ENCODE measurements around the gene FEM1A.
A peak's percentile ranks its signal among the peaks of the same experiment; 100 is the strongest.
"Not testable (repeated sequence)": the region's sequence is repeated elsewhere in the genome, so short reads cannot be mapped to it uniquely, and the experiment has no call there.

The FEM1A gene

DNA sequence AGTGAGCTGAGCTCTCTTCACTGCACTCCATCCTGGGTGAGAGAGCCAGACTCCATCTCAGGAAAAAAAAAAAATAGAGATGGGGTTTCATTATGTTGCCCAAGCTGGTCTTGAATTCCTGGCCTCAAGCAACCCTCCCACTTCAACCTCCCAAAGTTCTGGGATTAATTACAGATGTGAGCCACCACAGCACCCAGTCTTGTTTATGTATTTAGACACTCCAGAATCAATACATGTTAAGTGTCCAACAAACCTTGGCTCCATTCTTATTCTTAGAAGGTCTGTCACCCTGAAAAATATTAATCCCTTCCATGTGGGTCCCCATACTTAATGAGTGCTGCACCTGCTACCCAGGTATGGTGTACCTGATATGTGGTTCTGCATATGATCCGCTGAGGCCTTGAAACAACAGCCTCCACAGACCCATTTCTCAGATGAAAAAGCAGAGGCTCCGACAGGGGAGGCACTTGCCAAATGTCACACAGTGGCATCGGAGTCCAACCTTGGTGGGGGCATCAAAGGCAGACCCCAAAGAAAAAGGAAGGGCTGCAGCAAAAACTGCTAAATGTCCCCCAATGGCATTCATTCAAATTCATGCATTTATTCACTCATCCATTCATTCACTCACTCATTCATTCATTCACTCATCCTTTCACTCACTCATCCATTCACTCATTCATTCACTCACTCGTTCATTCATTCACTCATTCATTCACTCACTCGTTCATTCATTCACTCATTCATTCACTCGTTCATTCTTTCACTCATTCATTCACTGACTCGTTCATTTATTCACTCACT is 23.3 kb downstream of the FEM1A start:
- DNase-seq: no peak

DNA sequence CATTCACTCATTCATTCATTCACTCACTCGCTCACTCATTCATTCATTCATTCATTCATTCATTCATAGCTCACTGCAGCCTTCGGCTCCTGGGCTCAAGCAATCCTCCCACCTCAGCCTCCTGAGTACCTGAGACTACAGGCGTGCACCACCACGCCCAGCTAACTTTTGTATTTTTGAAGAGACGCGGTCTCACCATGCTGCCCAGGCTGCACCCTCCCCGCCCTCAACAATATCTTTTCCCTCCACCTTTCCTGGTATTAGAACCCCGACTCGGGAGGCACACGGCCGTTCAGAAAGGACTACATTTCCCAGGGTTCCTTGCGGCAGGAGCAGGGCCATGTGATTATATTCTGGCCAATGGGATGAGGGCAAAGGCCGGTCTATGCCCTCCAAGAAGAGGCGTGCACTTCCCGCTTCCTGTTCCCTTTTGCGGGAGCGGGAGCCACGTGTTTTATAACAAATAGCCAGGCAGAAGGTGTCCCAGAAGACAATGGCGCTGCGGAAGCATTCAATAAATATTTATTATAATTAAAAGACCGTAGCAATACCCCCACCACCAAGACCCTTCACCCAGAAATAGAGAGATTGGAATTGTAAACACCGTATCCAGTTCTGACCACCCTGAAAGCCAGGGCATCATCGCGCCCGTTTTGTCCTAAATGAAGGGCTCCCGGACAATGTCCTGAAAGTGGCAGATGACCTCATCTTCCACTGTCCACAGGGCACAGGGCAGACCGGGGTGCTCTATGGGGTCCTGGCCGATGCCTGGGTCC is 24.1 kb downstream of the FEM1A start:
- DNase-seq: peak; percentile 83

DNA sequence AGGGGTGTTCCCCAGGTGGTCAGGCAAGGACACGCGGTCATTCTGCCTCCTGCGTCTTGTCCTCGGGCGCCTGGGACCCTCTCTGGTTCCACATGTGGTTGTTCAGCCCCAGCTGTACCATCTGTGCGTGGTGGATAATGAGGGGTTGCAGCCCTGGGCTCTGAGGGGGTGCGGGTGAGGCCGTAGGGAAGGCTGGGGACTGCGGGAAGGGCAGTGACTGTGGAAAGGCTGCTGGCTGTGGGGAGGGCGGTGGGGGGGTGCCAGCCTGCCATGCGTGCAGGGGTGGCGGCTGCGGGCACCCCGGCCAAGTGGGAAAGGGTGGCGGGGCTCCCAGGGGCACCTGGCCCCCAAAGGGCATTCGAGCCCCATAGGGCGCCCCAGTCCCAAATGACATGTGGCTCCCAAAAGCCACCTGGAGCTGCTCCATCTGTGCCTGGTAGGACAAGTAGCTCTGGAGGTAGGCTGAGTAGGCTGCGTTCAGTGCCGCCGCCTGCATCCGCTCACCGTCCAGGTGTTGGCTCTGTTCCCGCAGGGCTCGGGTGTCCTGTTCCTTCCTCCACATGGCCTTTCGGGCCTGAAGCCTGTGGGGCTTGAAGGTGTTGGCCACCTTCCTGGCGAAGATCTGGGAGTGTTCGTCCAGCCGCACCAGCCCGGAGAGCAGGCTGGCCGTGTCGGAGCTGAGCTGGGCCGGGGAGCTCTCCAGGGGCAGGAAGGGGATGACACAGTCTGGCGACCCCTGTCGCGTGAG is 24.8 kb downstream of the FEM1A start:
- DNase-seq: no peak

DNA sequence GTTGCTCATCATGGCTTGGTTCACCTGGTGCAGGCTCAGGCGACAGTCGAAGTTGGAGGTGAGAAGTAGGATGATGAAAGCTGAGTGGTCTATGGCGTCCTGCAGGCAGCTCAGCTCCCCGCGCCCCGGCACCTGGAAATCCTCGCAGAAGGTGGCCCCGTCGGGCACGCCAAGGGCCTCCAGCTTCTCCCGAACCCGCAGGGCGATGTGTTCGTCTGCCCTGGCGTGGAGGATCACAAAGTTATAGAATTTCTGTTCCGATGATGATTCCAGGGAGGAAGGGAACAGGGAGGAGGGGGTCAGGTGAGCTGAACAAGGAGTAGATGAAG is 25.4 kb downstream of the FEM1A start:
- DNase-seq: no peak

DNA sequence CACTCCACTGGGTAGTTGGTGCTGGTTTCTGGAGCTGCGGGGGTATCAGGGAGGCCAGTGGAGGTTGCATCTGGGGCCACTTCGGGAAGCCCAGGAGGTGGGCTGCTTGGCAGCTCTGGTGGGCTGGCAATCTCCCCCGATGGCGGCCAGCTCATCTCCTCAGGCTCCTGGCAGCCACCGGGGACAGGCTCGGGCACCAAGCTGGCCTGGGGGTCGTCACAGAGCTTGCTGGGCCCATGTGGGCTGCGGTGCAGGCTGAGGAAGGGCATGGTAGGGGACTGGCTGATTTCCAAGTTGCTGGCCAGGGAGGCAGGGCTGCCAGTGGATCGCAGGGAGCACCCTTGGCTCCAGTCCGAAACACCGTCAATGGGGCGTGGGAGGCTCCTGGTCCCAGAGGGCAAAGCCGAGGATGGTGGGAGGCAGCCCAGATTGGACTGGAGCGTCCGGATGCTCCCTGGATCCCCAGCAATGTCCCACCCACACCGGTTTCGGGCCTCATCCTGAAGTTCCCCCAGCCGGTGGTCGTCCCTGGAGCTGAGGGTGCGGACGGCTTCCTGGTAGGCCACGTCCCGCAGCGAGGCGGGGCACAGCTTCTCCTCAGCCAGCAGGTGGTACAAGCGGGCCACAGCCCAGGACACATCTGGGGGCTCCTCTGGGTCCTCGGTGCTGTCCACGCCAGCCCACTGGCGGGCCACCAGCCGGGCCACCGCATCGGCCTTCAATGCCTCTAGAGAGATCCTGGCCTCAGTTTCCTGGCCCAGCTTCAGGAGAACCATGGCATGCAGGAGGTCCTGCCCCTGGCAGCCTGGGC is 26.1 kb downstream of the FEM1A start:
- DNase-seq: no peak

DNA sequence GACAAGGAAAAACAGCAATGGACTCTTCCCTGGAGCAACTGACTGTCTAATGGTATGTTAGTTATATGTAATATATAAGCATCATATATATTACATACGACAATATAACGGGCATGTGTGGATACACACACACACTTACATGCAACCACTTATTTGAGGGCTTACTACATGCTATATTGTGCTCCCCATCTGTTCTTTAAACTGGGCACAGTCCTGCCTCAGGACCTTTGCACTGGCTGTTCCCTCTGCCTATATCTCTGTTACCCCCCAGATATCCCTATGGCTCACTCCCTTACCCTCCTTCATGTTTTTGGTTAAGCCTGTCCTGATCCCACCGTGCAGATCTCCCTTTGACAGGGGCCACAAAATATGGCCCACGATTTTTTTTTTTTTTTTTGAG is 29.7 kb downstream of the FEM1A start:
- DNase-seq: no peak

DNA sequence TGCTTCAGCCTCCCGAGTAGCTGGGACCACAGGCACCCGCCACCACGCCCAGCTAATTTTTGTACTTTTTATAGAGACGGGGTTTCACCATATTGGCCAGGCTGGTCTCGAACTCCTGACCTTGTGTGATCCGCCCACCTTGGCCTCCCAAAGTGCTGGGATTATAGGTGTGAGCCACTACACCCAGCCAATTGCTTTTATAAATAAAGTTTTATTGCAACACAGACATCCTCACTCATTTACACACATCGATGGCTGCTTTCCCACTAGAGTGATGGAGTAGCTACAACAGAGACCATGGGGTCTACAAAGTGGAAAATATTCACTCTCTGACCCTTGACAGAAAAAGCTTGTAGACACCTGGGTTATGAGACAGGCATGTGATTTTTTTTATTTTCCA is 30.8 kb downstream of the FEM1A start:
- DNase-seq: not testable (repeated sequence)

DNA sequence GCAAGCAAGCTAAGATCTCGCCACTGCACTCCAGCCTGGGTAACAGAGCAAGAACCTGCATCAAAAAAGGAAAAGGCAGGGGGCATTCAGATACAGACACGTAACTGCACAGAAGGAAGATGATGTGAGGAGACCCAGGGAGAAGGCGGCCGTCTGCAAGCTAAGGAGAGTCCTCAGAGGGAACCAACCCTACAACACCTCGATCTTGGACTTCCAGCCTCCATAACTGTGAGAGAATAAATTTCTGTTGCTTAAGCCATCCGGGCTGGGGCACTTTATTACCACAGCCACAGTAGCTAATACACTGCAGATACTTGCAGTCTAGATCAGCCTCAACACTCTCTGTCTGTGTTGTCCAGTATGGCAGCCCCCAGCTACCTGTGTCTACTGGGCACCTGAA is 32.0 kb downstream of the FEM1A start:
- DNase-seq: no peak

DNA sequence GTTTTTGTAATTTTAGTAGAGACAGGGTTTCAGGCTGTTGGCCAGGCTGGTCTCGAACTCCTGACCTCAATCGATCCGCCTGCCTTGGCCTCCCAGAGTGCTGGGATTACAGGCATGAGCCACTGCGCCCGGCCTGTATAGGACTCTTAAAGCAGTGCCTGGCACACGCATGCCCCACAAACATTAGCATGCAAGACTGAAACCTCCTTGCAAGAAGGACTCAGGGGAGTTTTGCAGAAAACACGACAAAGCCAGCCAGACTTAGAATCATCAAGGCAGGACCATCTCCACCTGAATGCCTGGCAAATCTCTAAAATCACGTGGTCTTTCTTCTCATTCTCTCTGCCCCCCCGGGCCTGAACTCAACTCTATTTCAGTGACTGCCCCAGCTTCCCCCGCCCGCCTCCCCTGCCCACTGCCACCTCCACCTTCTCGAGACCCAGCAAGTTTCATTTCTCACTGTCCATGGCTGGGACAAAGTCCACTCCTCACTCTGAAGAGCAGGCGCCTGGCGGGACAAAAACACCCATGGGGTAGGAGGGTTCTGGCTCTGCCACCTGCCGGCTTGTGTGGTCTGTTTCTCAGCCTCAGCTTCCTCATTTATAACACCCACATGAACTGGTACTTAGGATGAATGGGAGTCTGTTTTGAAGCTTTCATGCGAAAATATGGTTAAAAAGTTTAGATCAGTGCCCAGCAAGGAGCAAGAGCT is 37.6 kb downstream of the FEM1A start:
- peak; percentile 26 for DNase-seq

DNA sequence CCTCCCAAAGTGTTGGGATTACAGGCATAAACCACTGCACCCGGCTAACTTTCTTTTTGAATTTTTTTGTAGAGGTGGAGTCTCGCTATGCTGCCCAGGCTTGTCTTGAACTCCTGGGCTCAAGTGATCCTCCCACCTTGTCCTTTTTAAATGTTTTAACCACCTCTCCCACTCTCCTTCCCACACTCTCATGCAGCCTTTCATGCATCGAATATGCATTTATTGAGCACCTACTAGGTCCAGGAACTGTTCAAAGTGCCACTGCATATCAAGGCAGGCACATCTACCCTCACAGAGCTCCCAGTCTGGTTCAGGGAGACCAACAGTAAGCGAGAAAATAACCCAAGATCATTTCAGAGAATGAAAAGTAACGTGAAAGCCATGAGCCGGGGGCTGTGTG is 38.8 kb downstream of the FEM1A start:
- no peak for DNase-seq

DNA sequence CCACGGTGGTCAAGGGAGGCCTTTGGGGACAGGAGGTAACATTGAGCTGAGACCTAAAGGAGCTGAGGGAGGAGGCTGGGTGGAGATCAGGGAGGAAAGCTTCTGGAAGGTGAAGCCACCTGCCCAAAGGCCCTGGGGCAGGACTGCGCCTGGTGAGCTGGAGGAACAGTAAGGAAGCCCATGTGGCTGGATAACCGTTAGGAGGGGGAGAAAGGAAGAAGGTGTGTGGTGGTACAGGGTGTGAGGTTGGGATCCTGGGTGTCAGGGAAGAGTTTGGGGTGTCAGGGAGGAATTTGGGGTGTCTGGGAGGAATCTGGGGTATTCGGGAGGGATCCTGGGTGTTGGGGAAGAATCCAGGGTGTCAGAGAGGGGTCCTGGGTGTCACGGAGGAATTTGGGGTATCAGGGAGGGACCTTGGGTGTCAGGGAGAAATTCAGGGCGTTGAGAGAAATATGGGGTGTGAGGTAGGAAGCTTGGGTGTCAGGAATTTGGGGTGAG is 39.3 kb downstream of the FEM1A start:
- DNase-seq: no peak

DNA sequence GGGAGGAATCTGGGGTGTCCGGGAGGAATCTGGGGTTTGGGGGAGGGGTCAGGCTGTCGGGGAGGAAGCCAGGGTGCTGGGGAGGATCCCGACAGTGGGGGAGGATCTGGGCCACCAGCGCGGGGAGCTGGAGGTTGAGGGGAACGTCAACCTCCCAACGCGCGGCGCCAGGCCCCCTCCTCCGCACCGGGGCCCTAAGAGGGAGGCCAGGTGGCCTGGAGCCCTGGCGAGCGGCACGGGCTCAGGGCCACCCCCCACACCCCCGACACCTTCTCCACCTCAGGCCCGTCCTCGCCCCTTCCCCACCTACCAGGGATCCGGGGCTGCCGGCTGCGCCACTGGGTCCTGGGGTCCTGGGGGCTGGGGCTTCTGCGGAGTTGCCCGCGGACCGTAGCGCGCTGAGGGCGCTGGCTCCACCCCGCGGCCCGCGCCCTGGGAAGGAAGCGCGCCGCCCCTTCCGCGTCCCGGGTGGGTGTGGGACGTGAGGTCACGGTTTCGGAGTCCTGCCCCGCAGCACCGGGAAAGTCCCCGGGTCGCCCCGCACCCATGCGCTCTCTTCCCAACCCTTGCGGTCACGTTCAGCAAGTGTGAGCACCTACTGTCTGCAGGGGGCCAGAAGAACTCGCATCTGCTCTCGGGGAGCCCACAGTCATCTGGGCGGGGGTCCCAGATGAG is 39.9 kb downstream of the FEM1A start, which contains the start of gene TICAM1:
Gene TICAM1 (minus strand): TSS at position 409 of the 675 bp plus-strand sequence. CDS start 13,335 bp downstream, outside the sequence.
- peak; percentile 90 for DNase-seq

DNA sequence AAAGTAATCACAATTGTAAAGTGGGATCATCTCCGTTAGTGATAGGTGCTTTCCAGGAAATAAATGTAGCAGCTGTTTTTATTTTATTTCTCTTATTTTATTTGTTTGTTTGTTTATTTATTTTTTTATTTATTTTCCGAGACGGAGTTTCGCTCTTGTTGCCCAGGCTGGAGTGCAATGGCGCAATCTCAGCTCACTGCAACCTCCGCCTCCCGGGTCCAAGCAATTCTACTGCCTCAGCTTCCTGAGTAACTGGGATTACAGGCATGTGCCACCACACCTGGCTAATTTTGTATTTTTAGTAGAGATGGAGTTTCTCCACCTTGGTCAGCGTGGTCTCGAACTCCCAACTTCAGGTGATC is 40.4 kb downstream of the FEM1A start:
- not testable (repeated sequence) for DNase-seq

DNA sequence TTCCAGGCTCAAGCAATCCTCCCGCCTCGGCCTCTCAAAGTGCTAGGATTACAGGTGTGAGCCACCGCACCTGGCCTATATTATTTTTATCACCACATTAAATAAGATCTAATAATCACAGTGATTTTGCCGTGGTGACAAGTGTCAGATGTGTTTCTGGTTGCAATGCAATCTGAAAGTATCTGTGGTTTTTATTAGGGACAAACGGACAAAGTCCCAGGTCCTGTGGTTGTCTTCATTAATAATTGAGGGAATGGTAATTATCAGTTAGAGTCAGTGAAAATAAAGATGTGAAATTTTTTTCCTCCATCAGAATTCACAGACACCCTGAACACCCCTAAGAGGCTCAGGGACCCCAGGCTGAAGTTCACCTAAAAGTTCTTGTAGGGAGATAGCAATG is 41.2 kb downstream of the FEM1A start:
- DNase-seq: no peak

DNA sequence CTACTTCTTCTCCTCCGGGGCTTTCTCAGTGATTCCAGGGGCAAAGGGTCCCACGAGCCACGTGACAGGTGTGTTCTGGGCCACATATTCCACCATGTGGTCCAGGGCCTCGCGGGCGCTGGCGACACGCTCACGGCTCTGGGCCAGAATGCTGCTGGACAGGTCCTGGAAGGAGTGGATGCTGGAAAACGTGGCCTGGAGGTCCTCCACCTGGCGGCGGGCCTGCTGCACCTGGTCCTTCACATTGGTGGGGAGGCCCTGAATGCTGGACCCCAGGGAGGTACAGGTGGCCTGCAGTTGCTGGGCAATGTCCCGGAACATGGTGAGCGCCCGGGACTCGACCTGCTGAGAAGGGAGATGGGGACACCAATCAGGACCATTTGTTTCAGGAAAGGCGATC is 47.7 kb downstream of the FEM1A start:
- no peak for DNase-seq

DNA sequence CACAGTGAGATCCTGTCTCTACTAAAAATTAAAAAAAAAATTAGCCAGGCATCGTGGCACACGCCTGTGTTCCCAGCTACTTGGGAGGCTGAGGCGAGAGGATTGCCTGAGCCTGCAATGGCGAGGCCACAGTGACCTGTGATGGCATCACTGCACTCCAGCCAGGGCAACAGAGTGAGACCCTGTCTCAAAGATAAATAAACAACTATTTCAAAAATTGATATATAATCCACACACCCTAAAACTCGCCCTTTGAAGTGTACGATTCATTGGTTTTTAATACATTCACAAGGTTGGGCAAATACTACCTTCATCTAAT is 52.1 kb downstream of the FEM1A start:
- DNase-seq: no peak

DNA sequence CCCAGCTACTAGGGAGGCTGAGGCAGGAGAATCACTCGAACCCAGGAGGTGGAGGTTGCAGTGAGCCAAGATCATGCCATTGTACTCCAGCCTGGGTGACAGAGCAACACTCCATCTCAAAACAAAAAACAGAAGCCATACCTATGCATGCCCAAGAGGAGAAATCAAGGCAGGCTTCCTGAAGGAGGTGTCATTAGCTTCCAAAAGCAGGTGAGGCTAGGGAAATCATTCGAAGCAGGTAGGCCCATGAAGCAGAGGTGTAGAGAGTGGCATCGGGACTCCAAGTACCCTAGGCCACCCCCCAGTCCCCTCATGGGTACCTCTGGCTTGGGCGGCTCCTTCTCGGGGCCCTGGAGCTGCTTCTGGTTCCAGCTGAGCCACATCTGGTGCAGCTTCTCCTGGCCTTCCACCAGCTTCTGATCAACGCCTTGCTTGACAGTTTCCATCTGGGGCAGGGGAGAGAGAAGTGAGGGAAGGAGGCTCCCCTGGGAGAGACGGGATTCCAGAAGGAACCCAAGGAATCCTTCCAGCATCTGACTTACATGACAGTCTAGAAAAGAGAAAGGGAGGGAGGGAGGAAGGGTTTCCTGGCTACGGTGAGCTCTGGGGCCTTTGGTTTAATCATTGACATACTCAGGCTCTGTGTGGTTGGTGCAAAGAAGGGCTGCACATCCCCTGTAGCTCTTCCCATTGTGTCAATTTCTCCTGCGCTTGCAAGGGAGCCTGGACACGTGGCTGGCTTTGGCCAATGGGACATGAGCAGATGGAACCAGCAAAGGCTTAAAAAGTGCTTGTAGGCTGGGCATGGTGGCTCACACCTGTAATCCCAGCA is 53.0 kb downstream of the FEM1A start:
- no peak for DNase-seq

DNA sequence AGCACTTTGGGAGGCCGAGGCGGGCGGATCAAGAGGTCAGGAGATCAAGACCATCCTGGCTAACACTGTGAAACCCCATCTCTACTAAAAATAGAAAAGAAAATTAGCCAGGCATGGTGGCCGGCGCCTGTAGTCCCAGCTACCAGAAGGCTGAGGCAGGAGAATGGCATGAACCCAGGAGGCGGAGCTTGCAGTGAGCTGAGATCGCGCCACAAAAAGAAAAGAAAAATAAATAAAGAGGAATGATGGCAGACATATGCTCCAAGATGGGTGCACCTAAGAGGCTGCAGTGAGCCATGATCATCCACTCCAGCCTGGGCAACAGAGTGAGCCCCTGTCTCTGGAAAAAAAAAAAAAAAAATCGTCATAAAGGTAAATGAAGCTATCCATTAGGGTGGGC is 54.4 kb downstream of the FEM1A start:
- not testable (repeated sequence) for DNase-seq

DNA sequence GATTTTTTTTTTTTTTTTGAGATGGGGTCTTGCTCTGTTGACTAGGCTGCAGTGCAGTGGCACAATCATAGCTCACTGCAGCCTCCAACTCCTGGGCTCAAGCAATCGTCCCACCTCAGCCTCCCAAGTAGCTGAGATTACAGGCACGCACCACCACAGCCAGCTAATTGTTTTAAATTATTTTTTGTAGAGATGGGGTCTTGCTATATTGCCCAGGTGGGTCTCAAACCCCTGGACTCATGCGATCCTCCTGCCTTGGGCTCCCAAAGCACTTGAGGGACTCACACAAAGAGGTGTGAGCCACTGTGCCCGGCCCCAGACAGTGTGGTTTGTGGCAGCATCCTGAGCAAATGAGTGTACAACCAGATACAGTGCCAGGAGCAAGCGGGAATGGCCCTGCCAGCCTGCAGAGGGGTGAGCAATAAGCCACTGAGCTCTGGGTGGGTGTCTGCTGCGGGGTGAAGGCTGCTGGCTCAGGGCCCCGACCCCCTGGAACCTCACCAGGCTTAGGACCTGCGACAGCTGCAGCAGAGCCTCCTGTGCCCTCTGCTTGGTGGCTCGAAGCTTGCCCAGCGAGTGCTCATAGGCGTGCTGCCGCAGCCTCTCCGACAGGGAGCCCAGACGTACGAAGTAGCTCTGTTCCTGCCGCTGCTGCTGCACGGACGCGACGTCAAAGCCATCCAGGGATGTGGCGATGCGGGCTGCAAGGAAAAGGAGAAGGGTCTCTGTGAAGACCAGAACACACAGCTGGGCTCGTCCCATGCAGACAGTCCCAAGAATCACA is 55.8 kb downstream of the FEM1A start:
- DNase-seq: no peak

DNA sequence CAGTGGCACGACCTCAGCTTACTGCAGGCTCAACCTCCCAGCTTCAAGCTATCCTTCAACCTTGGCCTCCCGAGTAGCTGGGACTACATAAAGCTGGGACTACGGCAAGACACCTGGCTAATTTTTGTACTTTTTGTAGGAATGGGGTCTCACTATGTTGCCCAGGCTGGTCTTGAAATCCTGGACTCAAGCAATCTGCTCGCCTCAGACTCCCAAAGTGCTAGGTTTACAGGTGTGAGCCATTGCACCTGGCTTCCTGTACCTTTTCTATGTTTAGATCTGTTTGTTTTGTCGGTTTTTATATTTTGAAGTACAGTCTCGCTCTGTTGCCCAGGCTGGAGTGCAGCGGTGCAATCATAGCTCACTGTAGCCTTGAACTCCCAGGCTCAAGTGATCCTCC is 57.5 kb downstream of the FEM1A start:
- DNase-seq: no peak
